ENCODE data around the gene NUP37.

Gene NUP37

DNA sequence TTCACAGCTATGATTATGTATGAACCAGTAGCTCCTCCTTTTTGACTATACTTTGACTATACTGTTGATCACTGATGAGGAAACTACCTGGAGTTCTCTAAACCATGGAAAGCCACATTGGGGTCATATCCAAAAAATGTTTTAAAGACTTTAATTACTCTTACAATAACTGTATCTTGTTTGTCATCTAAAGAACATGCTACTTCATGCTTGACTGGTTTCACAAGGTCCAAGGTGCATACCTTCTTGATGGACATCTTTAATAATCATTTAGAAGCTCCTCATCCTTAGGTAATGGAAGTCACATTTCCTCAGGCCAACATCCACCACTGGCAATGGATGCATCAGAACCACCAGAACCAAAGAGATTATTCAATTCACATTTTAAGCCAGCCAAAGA is 88.1 kb downstream of the NUP37 start:
- no peak for DNase-seq (ENCODE audit: low read depth in 1 of 2, low spot score in 1 of 2)

GRCh38 chr12:102029141-102029540 is 90.8 kb downstream of the NUP37 start:
- no peak for DNase-seq (ENCODE audit: low read depth in 1 of 2, low spot score in 1 of 2)

GRCh38 chr12:102026728-102027127 is 93.2 kb downstream of the NUP37 start:
- DNase-seq (ENCODE audit: low read depth in 1 of 2, low spot score in 1 of 2), result no peak

GRCh38 chr12:102024765-102025164 is 95.1 kb downstream of the NUP37 start:
- no peak for DNase-seq (ENCODE audit: low read depth in 1 of 2, low spot score in 1 of 2)

DNA sequence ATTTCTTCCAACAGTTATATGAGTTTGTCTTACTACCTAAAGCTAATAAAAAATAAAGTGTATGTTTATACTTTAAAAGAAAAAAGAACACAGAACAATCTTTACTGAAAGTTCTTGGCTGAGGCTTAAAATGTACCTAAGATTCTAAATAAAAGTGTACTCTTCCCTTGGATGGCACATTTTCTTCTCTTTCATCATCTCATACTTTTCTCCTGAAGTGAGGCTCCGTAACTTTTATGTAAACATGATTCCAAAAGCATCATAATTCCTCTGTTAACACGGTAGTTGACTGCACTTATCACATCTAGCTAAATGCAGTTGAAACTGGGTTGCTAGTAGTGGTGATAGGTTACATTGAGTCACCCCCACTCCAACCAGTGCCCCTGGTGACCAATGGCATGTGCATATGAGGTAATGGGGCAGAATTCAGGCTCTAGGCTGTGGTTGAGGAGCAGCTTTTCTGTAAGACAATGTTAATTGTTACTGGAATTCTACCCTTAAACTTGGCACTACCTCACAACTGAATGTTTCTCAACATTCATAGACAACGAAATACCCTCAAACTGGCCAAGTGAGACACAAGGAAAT is 96.5 kb downstream of the NUP37 start:
- DNase-seq (ENCODE audit: low read depth in 1 of 2, low spot score in 1 of 2), result no peak

All from stimulated activated CD4-positive, alpha-beta T cell treated with anti-CD3 and anti-CD28 coated beads, Interleukin-15, amount 100 ng/mL, for 1 hour (primary cell).